ENCODE results near the gene CLTC. TPM values are rescaled to one million over a fixed set of nuclear protein-coding genes. Genes with fewer than 3 reads are reported as not detected.

Gene CLTC
- total and polyA plus RNA-seq, 2 of the 8 experiments (the other 6 are each of a cell fraction or from before 2014, with no cell fraction given) = 175 to 283 TPM

GRCh38 chr17:59668816-59669215 lies 49.1 kb downstream of the CLTC start:
- Histone ChIP-seq H3K4me2 (ENCODE audit: insufficient read depth in 1 of 2, low read depth in 2 of 2, low read length in 2 of 2) (no peak overlapping the region), H3K27me3 (replicated peaks in 1 of 4; ENCODE audit: control insufficient read depth in 3 of 4, extremely low read depth in 1 of 4, insufficient read depth in 3 of 4, low read length in 3 of 4) (no peaks in the 10 kb centered on the region), H2BK15ac (ENCODE audit: low read length) (no peak overlapping the region), H2BK5ac (ENCODE audit: low read depth, low read length) (no peak overlapping the region), H3K14ac (ENCODE audit: insufficient read length) (no peak overlapping the region), H3K79me2 (ENCODE audit: control insufficient read depth in 1 of 2, insufficient read depth in 2 of 2, low read length in 2 of 2) (no peaks in the 10 kb centered on the region), H3K36me3 (ENCODE audit: control insufficient read depth in 2 of 4, insufficient read depth in 4 of 4, low read length in 3 of 4) (peaks cover 15 to 89% (median 51%) of the 10 kb centered on the region in 4 experiments), H3K9me3 (ENCODE audit: insufficient read depth in 2 of 2, low read depth in 1 of 2, low read length in 1 of 2) (no peaks in the 10 kb centered on the region), H3K4me1 (replicated peaks in 1 of 4; ENCODE audit: control insufficient read depth in 3 of 4, insufficient read depth in 4 of 4, low read length in 3 of 4) (no peaks in the 10 kb centered on the region), H2BK120ac (replicated peaks; ENCODE audit: low read depth, low read length) (no peak overlapping the region), H4K91ac (replicated peaks; ENCODE audit: insufficient read length, low read length) (no peak overlapping the region), H3K9ac (replicated peaks in 1 of 4; ENCODE audit: extremely low read depth in 1 of 4, low read depth in 3 of 4, low read length in 3 of 4) (no peak overlapping the region), H2BK20ac (ENCODE audit: low read length) (no peak overlapping the region), H3K4ac (replicated peaks; ENCODE audit: insufficient read length, low read depth, low read length) (no peak overlapping the region), H2BK12ac (ENCODE audit: low read depth, low read length) (no peak overlapping the region), H3K23me2 (ENCODE audit: low read depth, low read length) (no peaks in the 10 kb centered on the region), H4K20me1 (replicated peaks in 1 of 2; ENCODE audit: control insufficient read depth in 1 of 2, insufficient read depth in 2 of 2, low read length in 2 of 2) (peaks cover 0 to 2% of the 10 kb centered on the region in 2 experiments), H3K23ac (ENCODE audit: insufficient read length) (no peak overlapping the region), H3K79me1 (ENCODE audit: low read depth, low read length) (no peaks in the 10 kb centered on the region), H3K4me3 (ENCODE audit: extremely low read depth in 1 of 4, insufficient read depth in 2 of 4, low read depth in 3 of 4, low read length in 4 of 4) (no peak overlapping the region), H3K56ac (replicated peaks; ENCODE audit: insufficient read length, low read depth, low read length) (peak overlapping the region; percentile 56), H4K5ac (ENCODE audit: insufficient read length, low read depth, low read length) (no peak overlapping the region), H2AK5ac (ENCODE audit: low read depth, low read length) (no peak overlapping the region), H3K18ac (ENCODE audit: extremely low read depth, low read length) (no peak overlapping the region), H4K8ac (ENCODE audit: extremely low read depth, insufficient read depth, low read length) (no peak overlapping the region), H2AFZ (ENCODE audit: low read length) (no peak overlapping the region), H3K27ac (ENCODE audit: low read depth, low read length) (no peak overlapping the region)
- DNase-seq (ENCODE audit: low read depth in 1 of 2, low spot score in 2 of 2) (no peak), FAIRE-seq (no peak)
- ChIA-PET CTCF (ENCODE audit: partially characterized antibody) (no interaction called here), POLR2A (ENCODE audit: partially characterized antibody) (interaction anchor here (0.6 kb wide), 1 partner anchor 684 kb away, joined by 4 read pairs; no protein-coding TSS in a partner anchor)
- TF ChIP-seq POLR2AphosphoS5 (IDR thresholded peaks at IDR 0.05; ENCODE audit: low read depth, low read length) = no peak
- no peak for TF ChIP-seq TBP (IDR thresholded peaks at IDR 0.05; ENCODE audit: low read depth, low read length)
- TF ChIP-seq POLR2A (IDR thresholded peaks at IDR 0.05; ENCODE audit: control extremely low read depth in 1 of 2, low read depth in 2 of 2, low read length in 2 of 2) = no peak
- no peak for TF ChIP-seq YY1 (IDR thresholded peaks at IDR 0.05; ENCODE audit: low read depth, low read length)
- no peak for TF ChIP-seq CBX5 (IDR thresholded peaks at IDR 0.05; ENCODE audit: low read depth, low read length)
- TF ChIP-seq USF2 (IDR thresholded peaks at IDR 0.05; ENCODE audit: low read length) = no peak
- TF ChIP-seq SP1 (IDR thresholded peaks at IDR 0.05; ENCODE audit: low read depth, low read length) = no peak
- no peak for TF ChIP-seq TCF12 (IDR thresholded peaks at IDR 0.05; ENCODE audit: low read depth, low read length)
- TF ChIP-seq JUN (IDR thresholded peaks at IDR 0.05; ENCODE audit: low read depth, low read length) = no peak
- no peak for TF ChIP-seq POU5F1 (IDR thresholded peaks at IDR 0.05; ENCODE audit: low read depth, low read length)
- WGBS, 2 experiments (ENCODE audit: extremely low coverage in 1 of 2, insufficient coverage in 1 of 2, insufficient read length in 1 of 2, insufficient replicate concordance in 2 of 2, low coverage in 1 of 2, low lambda C conversion rate in 2 of 2, missing lambda C conversion rate in 1 of 2) = 88% methylated on average over 3 of the region's 3 CpGs; no CpG with 5 or more reads in 1 of the 2 experiments

Data from H1 (cell line).